SK-N-SH (cell line): ENCODE data around the gene SLC41A3.
A peak's percentile ranks its signal among the peaks of the same experiment; 100 is the strongest.

ENCODE experiments used
- CTCF ChIP-seq: fragments of 200-600 bp; sonication (generic); IDR thresholded peaks from 2 replicates; pipeline ENCODE4 v1.6.1; 2017; ENCODE audit warnings: antibody characterized with exemption, mild to moderate bottlenecking, moderate library complexity
- IRF3 ChIP-seq: fragments of 150-350 bp; IDR thresholded peaks from 2 replicates; pipeline ENCODE4 v1.6.1; 2016; ENCODE audit warnings: mild to moderate bottlenecking, low read depth, low read length
- MEF2A ChIP-seq: IDR thresholded peaks from 2 replicates; pipeline ENCODE4 v1.4.0; 2012; ENCODE audit warnings: low read depth, borderline replicate concordance
- TAF1 ChIP-seq: IDR thresholded peaks from 2 replicates; pipeline ENCODE4 v1.6.1; 2012; ENCODE audit warnings: low read depth, mild to moderate bottlenecking, low read length, moderate library complexity, borderline replicate concordance

- TF ChIP-seq MEF2A = no peak
- TF ChIP-seq CTCF = no peak
- TF ChIP-seq TAF1 = peak; percentile 72
- no peak for TF ChIP-seq IRF3
Measured at GRCh38 chr3:125990253-125990970, 93.5 kb downstream of the SLC41A3 start.
